Thyroid gland (tissue), 4 donors: ENCODE data around the gene RNF220.

Source experiments
- POLR2A ChIP-seq, 2 donors: fragments of 450-650 bp; IDR thresholded peaks; one replicate each; pipeline ENCODE4 v1.6.1; 2017; ENCODE audit warnings: antibody characterized with exemption in 2 of 2, mild to moderate bottlenecking in 2 of 2, moderate library complexity in 1 of 2
- TF ChIP-seq, protein P1 (sequence below), 6 experiments: fragments of 200-600 bp in 3 of 6; fragments of 450-650 bp in 3 of 6; sonication (generic) in 3 of 6; IDR thresholded peaks; one replicate each; pipeline ENCODE4 v1.5.1; 2016 to 2019; ENCODE audit warnings: antibody characterized with exemption in 6 of 6, mild to moderate bottlenecking in 2 of 6, inconsistent platforms in 1 of 6, moderate library complexity in 1 of 6

DNA sequence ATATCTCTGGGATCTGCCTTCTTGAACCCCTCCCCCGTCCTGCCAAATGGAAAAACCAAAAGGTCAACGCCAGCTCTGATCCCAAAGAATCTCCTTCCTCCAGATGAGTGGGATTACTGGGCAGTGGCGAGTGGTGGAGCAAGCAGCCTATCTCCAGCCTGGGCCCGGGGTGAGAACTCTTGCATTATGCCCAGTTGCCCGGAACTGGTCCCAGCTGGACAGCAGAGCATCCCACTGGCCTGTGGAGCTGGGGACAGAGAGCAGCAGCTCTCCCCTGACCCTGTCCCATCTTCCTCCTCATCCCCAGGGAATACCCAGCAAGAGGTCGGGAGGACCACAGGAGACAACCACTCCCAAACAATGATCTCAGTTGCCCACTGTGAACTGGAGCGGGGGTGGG lies 138.7 kb downstream of the RNF220 start:
- TF ChIP-seq POLR2A (IDR thresholded peaks at IDR 0.05) = no peak
- TF ChIP-seq, protein P1, sequence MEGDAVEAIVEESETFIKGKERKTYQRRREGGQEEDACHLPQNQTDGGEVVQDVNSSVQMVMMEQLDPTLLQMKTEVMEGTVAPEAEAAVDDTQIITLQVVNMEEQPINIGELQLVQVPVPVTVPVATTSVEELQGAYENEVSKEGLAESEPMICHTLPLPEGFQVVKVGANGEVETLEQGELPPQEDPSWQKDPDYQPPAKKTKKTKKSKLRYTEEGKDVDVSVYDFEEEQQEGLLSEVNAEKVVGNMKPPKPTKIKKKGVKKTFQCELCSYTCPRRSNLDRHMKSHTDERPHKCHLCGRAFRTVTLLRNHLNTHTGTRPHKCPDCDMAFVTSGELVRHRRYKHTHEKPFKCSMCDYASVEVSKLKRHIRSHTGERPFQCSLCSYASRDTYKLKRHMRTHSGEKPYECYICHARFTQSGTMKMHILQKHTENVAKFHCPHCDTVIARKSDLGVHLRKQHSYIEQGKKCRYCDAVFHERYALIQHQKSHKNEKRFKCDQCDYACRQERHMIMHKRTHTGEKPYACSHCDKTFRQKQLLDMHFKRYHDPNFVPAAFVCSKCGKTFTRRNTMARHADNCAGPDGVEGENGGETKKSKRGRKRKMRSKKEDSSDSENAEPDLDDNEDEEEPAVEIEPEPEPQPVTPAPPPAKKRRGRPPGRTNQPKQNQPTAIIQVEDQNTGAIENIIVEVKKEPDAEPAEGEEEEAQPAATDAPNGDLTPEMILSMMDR (IDR thresholded peaks at IDR 0.05) = no peak
